MCF 10A (cell line): ENCODE measurements around the gene MVB12B. TPM values are rescaled to one million over a fixed set of nuclear protein-coding genes. Genes with fewer than 3 reads are reported as not detected.

Source experiments
- BruUV-seq: library from RNA; stranded (reverse); fragments of 400-500 nt; replicated peaks from 2 replicates; lab custom pipeline; 2021; lab: Mats Ljungman, UMichigan
- CTCF ChIA-PET: fragments of 300-600 bp; sonication (Branson Sonifier 250); formaldehyde crosslinking; extraction: SDS; loops from one replicate; lab custom pipeline; 2021; ENCODE audit warnings: antibody characterized with exemption, inconsistent platforms; lab: Yijun Ruan, JAX
- POLR2A ChIA-PET: fragments of 300-600, 350-650 bp; sonication (Branson Sonifier 250); formaldehyde crosslinking; extraction: SDS; loops from one replicate; lab custom pipeline; 2020; ENCODE audit warnings: antibody characterized with exemption, inconsistent platforms; lab: Yijun Ruan, JAX
- DNase-seq: peaks from one replicate; pipeline ENCODE4 v3.0.0-alpha.2; 2018; ENCODE audit not compliant: unreplicated experiment
- H3K27ac Mint-ChIP-seq: one replicate; pipeline ENCODE4 v1.8.0; 2022; ENCODE audit warnings: mild to moderate bottlenecking, low read depth, mixed read lengths; ENCODE audit not compliant: unreplicated experiment
- H3K27me3 Mint-ChIP-seq: one replicate; pipeline ENCODE4 v1.8.0; 2022; ENCODE audit warnings: mixed read lengths; ENCODE audit not compliant: insufficient read depth, unreplicated experiment
- H3K36me3 Mint-ChIP-seq: one replicate; pipeline ENCODE4 v1.8.0; 2022; ENCODE audit warnings: mild to moderate bottlenecking, moderate library complexity, mixed read lengths; ENCODE audit not compliant: insufficient read depth, unreplicated experiment
- H3K4me1 Mint-ChIP-seq: one replicate; pipeline ENCODE4 v1.8.0; 2022; ENCODE audit warnings: mixed read lengths; ENCODE audit not compliant: insufficient read depth, unreplicated experiment
- H3K4me3 Mint-ChIP-seq: one replicate; pipeline ENCODE4 v1.8.0; 2022; ENCODE audit warnings: mild to moderate bottlenecking, moderate library complexity, mixed read lengths; ENCODE audit not compliant: unreplicated experiment
- H3K9me3 Mint-ChIP-seq: one replicate; pipeline ENCODE4 v1.8.0; 2022; ENCODE audit warnings: mixed read lengths; ENCODE audit not compliant: unreplicated experiment
- CTCF ChIP-seq: fragments of 200-600 bp; IDR thresholded peaks from one replicate; pipeline ENCODE4 v1.8.0; 2022; ENCODE audit warnings: antibody characterized with exemption, mild to moderate bottlenecking; ENCODE audit not compliant: unreplicated experiment
- intact Hi-C: fragments of 100-400 bp; cut with micrococcal nuclease; formaldehyde crosslinking; loops from 2 replicates; pipeline ENCODE4 v1.14.1; 2022
- total RNA-seq: library from RNA; stranded (reverse); gene quantifications from 2 replicates; pipeline ENCODE4 v1.2.3, GENCODE V29; 2022

Gene MVB12B
- total RNA-seq, 1 experiment from 2014 or later, result 5.5 TPM

DNA sequence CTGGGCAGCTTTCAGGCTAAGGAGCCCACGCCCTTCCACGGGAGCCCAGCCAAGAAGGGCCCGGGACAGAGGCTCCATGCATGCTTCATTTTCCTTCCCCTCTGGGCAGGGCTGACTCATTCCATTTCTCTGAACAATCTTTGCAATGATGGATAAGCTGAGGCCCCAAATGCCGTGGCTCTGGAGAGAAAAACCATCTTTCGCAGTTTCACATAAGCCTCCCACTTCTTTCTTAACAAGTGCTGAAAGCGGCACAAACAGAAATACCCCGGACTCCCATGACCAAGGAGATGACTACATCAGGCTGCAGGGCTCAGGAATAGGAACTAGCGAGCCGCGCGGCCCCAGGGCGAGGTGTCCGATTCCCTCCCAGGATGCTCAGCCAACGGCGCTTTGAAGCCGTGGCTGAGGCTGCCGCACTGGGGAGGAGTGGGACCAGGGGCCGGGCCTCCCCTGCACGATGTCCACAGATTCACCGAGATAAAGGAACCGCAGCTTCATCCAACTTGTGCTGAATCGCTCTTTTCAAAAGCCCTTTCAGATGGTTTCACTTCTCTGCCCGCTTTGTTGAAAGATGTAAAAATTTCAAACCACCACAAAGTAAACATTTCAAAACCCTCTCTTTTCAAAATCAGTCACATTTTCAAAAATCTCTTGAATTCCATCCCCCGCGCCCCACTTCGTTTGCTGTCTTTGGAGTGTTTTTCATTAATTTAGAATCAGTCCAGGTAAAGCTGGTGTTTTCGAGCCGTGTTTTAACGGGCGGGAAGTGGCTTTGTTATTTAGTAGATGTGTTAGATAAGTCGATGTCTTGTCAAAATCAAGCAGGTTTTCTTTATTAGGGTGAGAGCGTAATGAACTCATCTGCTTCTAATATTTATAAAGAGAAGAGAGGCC, 190.6 kb downstream of the MVB12B start:
- Mint-ChIP-seq H3K36me3 (no peaks in the 10 kb centered on the region), H3K4me3 (peak overlapping the region; percentile 77), H3K27me3 (no peaks in the 10 kb centered on the region), H3K4me1 (peaks cover 19% of the 10 kb centered on the region), H3K9me3 (no peaks in the 10 kb centered on the region), H3K27ac (no peak overlapping the region)
- DNase-seq, result peak; percentile 90
- intact Hi-C loops, result no loop called here
- CTCF ChIA-PET, result interaction anchor here (0.6 to 2.0 kb wide), 11 partner anchors 14 to 1110 kb away, joined by 3 to 8 read pairs (median 4); no protein-coding TSS in a partner anchor
- POLR2A ChIA-PET, result interaction anchor here (0.6 to 2.0 kb wide), 8 partner anchors 8 to 1063 kb away, joined by 3 to 5 read pairs (median 4); no protein-coding TSS in a partner anchor
- no peak for TF ChIP-seq CTCF
- BruUV-seq, result no TSS peak

DNA sequence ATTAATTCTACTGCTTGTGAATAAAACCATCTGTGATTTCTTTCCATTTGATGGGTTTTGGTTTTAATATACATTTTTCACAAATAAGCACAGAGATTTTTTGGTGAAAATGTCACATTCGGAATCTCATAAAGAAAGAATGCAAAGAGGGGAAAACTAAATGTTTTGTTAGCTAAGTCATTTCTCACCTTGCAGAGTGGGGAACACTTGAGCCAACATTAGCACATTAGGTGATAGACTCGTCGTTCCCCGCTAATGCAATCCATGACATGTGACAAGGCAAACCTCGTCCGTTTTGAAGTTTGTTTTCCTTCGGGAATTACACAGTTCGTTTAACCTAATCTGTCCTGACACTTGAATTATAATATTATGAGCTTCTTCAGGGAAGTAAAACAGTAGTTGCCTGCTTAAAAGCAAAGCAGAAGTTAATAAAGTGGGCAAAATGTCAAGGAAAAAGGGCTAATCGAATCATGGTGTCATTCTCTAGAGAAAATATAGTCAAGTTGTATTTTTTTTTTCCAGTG, 191.3 kb downstream of the MVB12B start:
- H3K27ac Mint-ChIP-seq, result no peak overlapping the region
- H3K4me1 Mint-ChIP-seq, result peaks cover 19% of the 10 kb centered on the region
- H3K9me3 Mint-ChIP-seq, result no peaks in the 10 kb centered on the region
- POLR2A ChIA-PET, result interaction anchor here (0.7 to 2.0 kb wide), 6 partner anchors 15 to 557 kb away, joined by 3 to 5 read pairs (median 4); no protein-coding TSS in a partner anchor
- H3K27me3 Mint-ChIP-seq, result peaks cover 4% of the 10 kb centered on the region
- intact Hi-C loops, result no loop called here
- H3K36me3 Mint-ChIP-seq, result no peaks in the 10 kb centered on the region
- CTCF ChIA-PET, result interaction anchor here (0.8 to 2.0 kb wide), 4 partner anchors 16 to 40 kb away, joined by 3 to 8 read pairs (median 5); no protein-coding TSS in a partner anchor
- no peak for DNase-seq
- H3K4me3 Mint-ChIP-seq, result peak overlapping the region; percentile 77
- no TSS peak for BruUV-seq
- TF ChIP-seq CTCF, result no peak

DNA sequence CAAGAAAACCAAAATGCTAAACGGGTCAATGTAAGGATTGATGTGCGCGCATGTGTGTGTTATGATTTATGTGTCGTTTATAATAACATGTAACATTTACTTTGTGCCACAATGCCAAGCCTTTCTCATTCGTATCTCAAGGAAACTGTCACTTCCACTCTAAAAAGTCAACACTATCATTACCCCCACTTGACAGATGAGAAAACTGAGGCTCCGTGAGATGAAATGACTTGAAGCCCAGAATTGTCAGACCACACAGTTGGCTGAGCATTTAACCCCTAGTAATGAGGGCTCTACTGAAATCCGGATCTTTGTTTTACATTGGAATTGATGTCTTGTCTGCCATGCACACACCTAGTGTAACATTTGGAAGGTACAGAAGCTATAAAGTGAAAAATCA, 192.1 kb downstream of the MVB12B start:
- H3K27me3 Mint-ChIP-seq, result peaks cover 13% of the 10 kb centered on the region
- H3K4me1 Mint-ChIP-seq, result peaks cover 13% of the 10 kb centered on the region
- POLR2A ChIA-PET, result interaction anchor here (0.6 to 2.0 kb wide), 2 partner anchors 18 to 20 kb away, joined by 3 to 5 read pairs; no protein-coding TSS in a partner anchor
- no peak overlapping the region for H3K27ac Mint-ChIP-seq
- no peak for DNase-seq
- CTCF ChIA-PET, result interaction anchor here (1.8 to 2.0 kb wide), 2 partner anchors 19 to 28 kb away, joined by 5 to 8 read pairs; no protein-coding TSS in a partner anchor
- no peaks in the 10 kb centered on the region for H3K9me3 Mint-ChIP-seq
- no peak for TF ChIP-seq CTCF
- H3K36me3 Mint-ChIP-seq, result no peaks in the 10 kb centered on the region
- intact Hi-C loops, result no loop called here
- BruUV-seq, result no TSS peak
- no peak overlapping the region for H3K4me3 Mint-ChIP-seq
